ENCODE measurements around the gene TENM4. TPM values are rescaled to one million over a fixed set of nuclear protein-coding genes. Genes with fewer than 3 reads are reported as not detected.

Gene TENM4
- total and polyA plus RNA-seq, 10 of the 15 experiments (the other 5 are each of a cell fraction or from before 2014, with no cell fraction given) = 0.03 to 0.12 (median 0.06) TPM; not detected in 7

DNA sequence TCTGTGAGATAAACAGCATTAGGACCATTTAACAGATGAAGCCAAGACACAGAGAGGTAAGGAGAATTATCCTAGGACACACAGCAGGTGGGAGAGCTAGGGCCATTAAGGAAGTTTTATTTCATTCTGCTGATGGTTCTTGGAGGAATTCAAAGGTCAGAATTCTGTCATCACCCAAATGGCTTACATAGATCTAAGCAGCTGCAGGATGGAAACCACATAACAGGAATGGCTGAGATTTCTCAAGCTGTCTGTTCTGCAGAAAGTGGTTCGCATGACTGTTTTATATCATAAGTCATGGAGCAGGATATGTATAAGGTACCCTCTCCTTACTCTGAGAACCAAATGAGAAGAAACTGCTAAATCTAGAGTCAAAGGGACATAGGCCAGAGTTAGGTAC, 702.9 kb downstream of the TENM4 start:
- ChIA-PET CTCF (interaction anchor here (1.3 kb wide), 2 partner anchors 22 to 92 kb away, joined by 5 to 7 read pairs; no protein-coding TSS in a partner anchor), POLR2A (no interaction called here), RAD21 (ENCODE audit: unreplicated experiment) (no interaction called here), SMC1A (ENCODE audit: uncharacterized antibody, unreplicated experiment) (no interaction called here)
- FAIRE-seq (no peak), DNase-seq (ENCODE audit: low read depth, low spot score) (no peak), ATAC-seq (no peak)
- Histone ChIP-seq H3K4me1 (ENCODE audit: control insufficient read depth, insufficient read depth, low read length) (no peaks in the 10 kb centered on the region), H4K20me1 (ENCODE audit: control insufficient read depth, insufficient read depth) (no peaks in the 10 kb centered on the region), H3K9ac (ENCODE audit: control insufficient read depth, insufficient read depth, low read length) (no peak overlapping the region), H3K27ac (ENCODE audit: control insufficient read depth, insufficient read depth) (no peak overlapping the region), H3K79me2 (ENCODE audit: control insufficient read depth, insufficient read depth, low read length) (no peaks in the 10 kb centered on the region), H3K27me3 (replicated peaks in 1 of 2; ENCODE audit: control insufficient read depth in 2 of 2, insufficient read depth in 2 of 2, low read length in 1 of 2) (peaks cover 0 to 3% of the 10 kb centered on the region in 2 experiments; a peak in 2 of 4 replicates), H2AFZ (ENCODE audit: control insufficient read depth, low read depth, low read length) (no peak overlapping the region), H3K4me3 (no peak overlapping the region), H3K36me3 (ENCODE audit: control insufficient read depth in 2 of 2, insufficient read depth in 2 of 2, low read length in 1 of 2) (no peaks in the 10 kb centered on the region), H3K4me2 (ENCODE audit: control insufficient read depth, insufficient read depth) (no peak overlapping the region), H3K9me3 (replicated peaks; ENCODE audit: control insufficient read depth, insufficient read depth, low read length) (no peaks in the 10 kb centered on the region)
- 22% methylated on average over 1 of the region's 1 CpG for WGBS (ENCODE audit: insufficient coverage, insufficient replicate concordance, low lambda C conversion rate, missing lambda C conversion rate)
- no TSS peak for BruUV-seq (replicated peaks)
- intact Hi-C loops (cut with micrococcal nuclease; ENCODE audit: unreplicated experiment) = no loop called here
- in situ Hi-C loops (cut with MboI) = no loop called here
- TF ChIP-seq, protein P1, sequence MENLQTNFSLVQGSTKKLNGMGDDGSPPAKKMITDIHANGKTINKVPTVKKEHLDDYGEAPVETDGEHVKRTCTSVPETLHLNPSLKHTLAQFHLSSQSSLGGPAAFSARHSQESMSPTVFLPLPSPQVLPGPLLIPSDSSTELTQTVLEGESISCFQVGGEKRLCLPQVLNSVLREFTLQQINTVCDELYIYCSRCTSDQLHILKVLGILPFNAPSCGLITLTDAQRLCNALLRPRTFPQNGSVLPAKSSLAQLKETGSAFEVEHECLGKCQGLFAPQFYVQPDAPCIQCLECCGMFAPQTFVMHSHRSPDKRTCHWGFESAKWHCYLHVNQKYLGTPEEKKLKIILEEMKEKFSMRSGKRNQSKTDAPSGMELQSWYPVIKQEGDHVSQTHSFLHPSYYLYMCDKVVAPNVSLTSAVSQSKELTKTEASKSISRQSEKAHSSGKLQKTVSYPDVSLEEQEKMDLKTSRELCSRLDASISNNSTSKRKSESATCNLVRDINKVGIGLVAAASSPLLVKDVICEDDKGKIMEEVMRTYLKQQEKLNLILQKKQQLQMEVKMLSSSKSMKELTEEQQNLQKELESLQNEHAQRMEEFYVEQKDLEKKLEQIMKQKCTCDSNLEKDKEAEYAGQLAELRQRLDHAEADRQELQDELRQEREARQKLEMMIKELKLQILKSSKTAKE (IDR thresholded peaks at IDR 0.05; ENCODE audit: low read depth, poor library complexity, severe bottlenecking) = no peak
- TF ChIP-seq SMARCA5 (IDR thresholded peaks at IDR 0.05) (no peak), PAX8 (IDR thresholded peaks at IDR 0.05) (no peak), SMAD5 (IDR thresholded peaks at IDR 0.05; ENCODE audit: low read depth) (no peak), NRF1 (conservative IDR thresholded peaks at IDR 0.05; ENCODE audit: low read depth, low read length) (no peak), CBFB (IDR thresholded peaks at IDR 0.05; ENCODE audit: low read depth) (no peak), SIX5 (IDR thresholded peaks at IDR 0.05; ENCODE audit: low read depth, low read length, severe bottlenecking) (no peak), SPI1 (IDR thresholded peaks at IDR 0.05; ENCODE audit: borderline replicate concordance, insufficient read depth, low read depth, low read length) (no peak)
- TF ChIP-seq, protein P2, sequence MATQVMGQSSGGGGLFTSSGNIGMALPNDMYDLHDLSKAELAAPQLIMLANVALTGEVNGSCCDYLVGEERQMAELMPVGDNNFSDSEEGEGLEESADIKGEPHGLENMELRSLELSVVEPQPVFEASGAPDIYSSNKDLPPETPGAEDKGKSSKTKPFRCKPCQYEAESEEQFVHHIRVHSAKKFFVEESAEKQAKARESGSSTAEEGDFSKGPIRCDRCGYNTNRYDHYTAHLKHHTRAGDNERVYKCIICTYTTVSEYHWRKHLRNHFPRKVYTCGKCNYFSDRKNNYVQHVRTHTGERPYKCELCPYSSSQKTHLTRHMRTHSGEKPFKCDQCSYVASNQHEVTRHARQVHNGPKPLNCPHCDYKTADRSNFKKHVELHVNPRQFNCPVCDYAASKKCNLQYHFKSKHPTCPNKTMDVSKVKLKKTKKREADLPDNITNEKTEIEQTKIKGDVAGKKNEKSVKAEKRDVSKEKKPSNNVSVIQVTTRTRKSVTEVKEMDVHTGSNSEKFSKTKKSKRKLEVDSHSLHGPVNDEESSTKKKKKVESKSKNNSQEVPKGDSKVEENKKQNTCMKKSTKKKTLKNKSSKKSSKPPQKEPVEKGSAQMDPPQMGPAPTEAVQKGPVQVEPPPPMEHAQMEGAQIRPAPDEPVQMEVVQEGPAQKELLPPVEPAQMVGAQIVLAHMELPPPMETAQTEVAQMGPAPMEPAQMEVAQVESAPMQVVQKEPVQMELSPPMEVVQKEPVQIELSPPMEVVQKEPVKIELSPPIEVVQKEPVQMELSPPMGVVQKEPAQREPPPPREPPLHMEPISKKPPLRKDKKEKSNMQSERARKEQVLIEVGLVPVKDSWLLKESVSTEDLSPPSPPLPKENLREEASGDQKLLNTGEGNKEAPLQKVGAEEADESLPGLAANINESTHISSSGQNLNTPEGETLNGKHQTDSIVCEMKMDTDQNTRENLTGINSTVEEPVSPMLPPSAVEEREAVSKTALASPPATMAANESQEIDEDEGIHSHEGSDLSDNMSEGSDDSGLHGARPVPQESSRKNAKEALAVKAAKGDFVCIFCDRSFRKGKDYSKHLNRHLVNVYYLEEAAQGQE (IDR thresholded peaks at IDR 0.05; ENCODE audit: low read depth, low read length) = no peak
- TF ChIP-seq, protein P3, sequence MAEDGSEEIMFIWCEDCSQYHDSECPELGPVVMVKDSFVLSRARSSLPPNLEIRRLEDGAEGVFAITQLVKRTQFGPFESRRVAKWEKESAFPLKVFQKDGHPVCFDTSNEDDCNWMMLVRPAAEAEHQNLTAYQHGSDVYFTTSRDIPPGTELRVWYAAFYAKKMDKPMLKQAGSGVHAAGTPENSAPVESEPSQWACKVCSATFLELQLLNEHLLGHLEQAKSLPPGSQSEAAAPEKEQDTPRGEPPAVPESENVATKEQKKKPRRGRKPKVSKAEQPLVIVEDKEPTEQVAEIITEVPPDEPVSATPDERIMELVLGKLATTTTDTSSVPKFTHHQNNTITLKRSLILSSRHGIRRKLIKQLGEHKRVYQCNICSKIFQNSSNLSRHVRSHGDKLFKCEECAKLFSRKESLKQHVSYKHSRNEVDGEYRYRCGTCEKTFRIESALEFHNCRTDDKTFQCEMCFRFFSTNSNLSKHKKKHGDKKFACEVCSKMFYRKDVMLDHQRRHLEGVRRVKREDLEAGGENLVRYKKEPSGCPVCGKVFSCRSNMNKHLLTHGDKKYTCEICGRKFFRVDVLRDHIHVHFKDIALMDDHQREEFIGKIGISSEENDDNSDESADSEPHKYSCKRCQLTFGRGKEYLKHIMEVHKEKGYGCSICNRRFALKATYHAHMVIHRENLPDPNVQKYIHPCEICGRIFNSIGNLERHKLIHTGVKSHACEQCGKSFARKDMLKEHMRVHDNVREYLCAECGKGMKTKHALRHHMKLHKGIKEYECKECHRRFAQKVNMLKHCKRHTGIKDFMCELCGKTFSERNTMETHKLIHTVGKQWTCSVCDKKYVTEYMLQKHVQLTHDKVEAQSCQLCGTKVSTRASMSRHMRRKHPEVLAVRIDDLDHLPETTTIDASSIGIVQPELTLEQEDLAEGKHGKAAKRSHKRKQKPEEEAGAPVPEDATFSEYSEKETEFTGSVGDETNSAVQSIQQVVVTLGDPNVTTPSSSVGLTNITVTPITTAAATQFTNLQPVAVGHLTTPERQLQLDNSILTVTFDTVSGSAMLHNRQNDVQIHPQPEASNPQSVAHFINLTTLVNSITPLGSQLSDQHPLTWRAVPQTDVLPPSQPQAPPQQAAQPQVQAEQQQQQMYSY (CRISPR knock-in tag; IDR thresholded peaks at IDR 0.05) = no peak
- TF ChIP-seq, protein P4, sequence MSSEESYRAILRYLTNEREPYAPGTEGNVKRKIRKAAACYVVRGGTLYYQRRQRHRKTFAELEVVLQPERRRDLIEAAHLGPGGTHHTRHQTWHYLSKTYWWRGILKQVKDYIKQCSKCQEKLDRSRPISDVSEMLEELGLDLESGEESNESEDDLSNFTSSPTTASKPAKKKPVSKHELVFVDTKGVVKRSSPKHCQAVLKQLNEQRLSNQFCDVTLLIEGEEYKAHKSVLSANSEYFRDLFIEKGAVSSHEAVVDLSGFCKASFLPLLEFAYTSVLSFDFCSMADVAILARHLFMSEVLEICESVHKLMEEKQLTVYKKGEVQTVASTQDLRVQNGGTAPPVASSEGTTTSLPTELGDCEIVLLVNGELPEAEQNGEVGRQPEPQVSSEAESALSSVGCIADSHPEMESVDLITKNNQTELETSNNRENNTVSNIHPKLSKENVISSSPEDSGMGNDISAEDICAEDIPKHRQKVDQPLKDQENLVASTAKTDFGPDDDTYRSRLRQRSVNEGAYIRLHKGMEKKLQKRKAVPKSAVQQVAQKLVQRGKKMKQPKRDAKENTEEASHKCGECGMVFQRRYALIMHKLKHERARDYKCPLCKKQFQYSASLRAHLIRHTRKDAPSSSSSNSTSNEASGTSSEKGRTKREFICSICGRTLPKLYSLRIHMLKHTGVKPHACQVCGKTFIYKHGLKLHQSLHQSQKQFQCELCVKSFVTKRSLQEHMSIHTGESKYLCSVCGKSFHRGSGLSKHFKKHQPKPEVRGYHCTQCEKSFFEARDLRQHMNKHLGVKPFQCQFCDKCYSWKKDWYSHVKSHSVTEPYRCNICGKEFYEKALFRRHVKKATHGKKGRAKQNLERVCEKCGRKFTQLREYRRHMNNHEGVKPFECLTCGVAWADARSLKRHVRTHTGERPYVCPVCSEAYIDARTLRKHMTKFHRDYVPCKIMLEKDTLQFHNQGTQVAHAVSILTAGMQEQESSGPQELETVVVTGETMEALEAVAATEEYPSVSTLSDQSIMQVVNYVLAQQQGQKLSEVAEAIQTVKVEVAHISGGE (CRISPR knock-in tag; IDR thresholded peaks at IDR 0.05) = no peak
